ENCODE results near the gene EGF.

- no peak for TF ChIP-seq CTCF (IDR thresholded peaks at IDR 0.05)
- TF ChIP-seq POLR2A (IDR thresholded peaks at IDR 0.05), result no peak
Measured at GRCh38 chr4:109981936-109982335, 69.3 kb downstream of the EGF start.
